Hematopoietic multipotent progenitor cell treated with erythropoietin and hydrocortisone succinate and interleukin-3 and kit ligand, for 17 days (in vitro differentiated cells): ENCODE results near the gene COTL1.

Experiments used
- DNase-seq: peaks from one replicate; pipeline ENCODE4 v3.0.0-alpha.2; 2015; ENCODE audit warnings: low spot score

The COTL1 gene

DNA sequence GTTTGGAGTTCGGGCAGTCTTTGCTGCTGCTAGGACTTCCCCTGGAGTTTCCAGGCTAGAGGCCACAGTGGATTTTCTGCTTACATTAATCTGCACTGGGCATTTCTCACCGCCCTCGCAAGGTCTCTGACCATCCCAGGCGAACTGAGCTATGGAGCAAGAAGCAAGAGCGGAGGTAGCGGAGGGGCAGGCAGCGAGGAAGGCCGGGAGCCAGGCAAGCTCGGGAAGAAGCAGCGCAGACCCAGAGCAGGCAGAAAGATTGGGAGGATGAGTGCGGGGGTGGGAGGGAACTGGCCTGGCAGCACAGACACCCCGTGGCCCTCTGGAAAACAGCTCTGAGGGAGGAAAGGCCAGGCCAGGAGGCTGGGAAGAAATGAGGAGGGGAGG is 3.8 kb downstream of the COTL1 start:
- no peak for DNase-seq

DNA sequence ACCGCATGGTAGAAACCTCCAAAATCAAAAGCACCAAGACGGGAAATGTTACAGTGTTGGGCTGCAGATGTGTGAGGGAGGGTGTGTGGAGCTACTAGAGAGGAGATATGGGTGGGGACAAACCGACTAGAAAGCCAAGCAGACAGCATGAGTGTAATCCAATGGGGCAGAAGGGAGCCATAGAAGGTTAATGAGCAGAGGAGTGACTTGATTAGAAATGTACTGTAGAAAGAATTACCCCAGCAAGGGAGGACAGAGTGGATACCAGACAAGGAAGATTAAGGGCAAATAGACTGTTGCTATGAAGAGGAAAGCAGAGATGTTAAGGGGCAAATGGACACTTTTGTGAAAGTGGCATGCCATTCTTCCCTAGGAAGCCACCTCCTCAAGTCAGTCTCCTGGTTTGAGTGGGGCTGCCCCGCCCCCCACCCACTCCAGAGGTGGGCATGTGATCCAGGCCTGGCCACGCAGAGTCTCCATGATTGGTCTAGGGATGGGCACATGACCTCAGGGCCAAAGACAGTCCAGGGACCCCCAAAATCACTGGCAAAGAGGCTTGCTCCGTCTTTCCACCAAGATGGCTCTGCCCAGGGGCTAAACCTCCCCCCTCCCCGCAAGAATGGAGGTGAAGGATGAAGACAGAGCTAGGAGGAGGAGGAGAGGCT is 4.3 kb downstream of the COTL1 start:
- no peak for DNase-seq

DNA sequence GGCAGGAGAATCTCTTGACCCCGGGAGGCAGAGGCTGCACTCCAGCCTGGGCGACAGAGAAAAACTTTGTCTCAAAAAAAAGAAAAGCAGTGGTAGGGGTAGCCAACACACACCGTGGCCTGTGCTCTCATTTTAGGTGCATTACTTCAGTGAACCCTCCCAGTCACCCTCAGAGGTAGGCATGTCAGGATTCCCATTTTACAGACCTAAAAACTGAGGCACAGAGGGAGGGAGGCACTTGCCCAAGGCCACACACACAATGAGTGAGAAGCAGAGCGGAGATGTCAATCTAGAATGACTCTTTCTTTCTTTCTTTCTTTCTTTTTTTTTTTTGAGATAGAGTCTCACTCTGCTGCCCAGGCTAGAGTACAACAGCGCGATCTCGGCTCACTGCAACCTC is 5.2 kb downstream of the COTL1 start:
- no peak for DNase-seq

DNA sequence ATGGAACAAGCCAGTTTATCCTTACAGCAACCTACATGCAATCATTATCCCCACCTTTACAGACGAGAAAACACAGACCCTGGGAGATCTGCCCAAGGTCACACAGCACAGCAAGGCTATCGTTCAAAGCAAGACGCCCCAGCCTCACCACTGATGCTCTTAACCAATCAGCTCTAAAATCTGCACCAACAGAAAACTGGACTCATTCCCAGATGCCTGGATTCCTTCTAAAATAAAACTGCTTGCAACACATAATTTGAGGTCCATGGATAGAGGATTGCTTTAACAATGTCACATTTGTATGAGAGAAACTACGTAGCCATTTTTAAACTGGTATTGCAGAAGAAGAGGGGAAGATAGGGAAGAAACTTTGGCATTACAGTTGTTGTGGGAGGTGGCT is 6.8 kb downstream of the COTL1 start:
- no peak for DNase-seq

DNA sequence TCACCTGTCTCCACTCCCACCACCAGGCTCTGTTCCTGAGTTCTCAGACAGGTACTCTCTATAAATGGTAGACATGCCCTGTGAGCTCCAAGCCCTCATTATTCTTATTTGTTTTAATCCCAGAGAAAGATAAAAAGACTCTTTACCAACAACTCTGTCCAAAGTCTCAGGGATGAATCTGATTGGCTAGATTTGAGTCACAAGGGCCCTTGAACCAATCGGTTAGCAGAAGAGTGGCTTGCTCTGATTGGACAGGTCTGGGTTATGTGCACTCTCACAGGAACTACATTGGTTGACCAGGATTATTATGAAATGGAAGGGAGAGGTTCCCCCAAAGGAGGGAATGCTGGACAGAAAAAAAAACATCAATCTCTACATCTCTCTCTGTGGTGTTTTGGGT is 7.5 kb downstream of the COTL1 start:
- DNase-seq = no peak

DNA sequence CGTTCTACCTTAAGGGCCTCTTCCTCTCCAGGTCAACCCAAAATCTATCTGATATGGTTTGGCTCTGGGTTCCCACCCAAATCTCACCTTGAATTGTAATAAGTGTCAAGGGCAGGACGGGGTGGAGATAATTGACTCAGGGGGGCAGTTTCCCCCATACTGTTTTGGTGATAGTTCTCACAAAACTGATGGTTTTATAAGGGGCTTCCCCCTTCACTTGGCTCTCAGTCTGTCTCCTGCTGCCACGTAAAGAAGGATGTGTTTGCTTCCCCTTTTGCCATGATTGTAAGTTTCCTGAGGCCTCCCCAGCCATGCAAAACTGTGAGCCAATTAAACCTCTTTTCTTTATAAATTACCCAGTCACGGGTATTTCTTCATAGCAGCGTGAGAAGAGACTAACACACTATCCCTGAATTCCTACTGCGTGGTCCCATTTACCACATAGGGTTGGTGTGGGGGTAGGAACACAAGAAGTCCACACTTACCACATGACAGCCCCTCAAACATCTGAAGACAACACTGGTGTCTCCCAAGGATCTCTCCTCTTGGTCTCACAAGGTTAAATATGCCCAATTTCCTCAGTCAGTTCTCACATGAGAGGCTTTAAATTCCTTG is 8.2 kb downstream of the COTL1 start:
- DNase-seq = no peak

DNA sequence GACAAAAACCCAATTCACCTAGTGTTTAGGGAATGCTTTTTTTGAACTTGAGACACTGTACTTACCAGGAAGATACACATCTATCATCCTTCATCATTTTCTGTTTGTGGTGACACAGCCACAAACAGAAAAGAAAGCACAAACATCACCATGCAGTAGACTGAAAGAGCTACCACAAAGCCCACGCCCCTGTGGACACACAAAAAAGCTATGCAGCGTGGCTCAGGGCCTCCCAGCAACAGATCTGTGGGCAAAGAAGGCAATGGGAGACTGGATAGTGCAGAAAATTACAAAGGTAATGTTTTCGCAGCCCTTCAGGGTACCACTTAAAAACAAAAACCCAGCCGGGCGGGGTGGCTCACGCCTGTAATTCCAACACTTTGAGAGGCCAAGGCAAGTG is 9.6 kb downstream of the COTL1 start:
- no peak for DNase-seq

DNA sequence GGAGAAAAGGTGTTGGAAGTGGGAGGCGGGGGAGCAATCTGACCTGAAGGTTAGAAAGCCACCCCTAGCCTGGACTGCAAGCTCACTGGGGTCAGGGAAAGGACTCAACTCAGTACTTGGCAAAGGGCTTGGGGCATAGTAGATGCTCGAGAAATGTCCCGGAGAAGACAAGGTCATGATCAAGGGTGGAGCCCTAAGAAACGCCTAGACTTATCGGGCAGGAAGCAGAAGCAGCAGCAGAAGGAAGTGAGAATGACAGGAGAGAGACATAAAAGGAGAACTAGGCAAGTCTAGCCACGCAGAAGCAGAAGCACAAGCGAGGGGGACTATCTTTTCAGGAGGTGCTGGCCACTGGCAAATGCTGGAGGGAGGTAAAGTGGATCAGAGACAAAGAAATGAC is 10.2 kb downstream of the COTL1 start:
- DNase-seq = no peak

DNA sequence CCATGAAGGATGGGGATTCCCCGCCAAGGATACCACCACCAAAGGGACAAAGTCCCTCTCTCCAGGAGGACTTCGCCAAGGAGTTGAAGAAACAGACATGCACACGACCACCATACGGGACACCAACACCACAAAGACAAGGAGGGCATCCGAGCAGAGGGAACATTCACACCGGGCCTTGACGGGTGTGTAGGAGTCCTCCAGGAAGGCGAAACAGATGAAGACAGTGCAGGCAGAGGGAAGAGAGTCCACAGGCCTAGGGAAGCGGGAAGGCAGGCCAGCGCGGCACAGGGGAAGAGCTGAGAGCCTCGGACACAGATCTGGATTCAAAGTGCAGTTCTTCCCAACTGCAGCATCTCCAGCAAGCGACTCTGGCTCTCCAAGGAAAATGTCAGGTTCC is 10.8 kb downstream of the COTL1 start:
- DNase-seq = no peak

DNA sequence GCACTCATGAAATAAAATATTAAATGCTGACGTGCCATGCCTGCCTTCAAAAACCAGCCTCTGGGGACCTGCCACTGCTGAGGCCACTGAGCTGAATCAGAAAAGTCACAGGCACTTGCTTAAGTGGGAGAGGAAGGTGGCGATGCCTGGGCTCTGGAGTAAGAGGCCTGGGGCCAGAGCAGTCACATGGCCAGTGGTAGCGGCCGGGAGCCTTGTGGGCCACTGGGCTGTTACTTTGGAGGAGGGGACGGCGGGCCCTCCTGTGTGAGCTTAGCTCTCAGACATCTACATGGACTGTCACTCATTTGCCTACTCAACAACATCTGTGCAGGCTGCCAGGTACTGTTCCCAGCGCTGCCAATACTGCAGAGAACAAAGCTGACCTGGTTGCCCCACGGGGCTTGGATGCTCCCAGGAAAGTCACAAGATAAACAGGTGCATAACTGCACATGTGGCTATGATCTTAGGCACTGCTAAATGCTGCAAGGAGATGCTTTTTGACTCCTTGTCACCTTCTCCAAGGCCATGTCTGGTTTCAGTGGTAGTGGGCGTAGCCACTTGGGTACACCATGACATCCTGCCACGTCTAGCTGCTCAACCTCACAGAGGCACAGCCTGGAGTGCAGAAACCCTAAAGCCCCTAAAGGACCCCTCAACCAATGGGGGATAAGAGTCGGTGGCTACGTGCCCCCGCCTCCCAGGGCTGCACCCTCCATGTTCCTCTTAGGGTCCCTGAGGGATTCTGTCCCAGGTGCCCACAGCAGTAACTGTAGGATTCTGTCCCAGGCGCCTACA is 11.6 kb downstream of the COTL1 start:
- DNase-seq = no peak

DNA sequence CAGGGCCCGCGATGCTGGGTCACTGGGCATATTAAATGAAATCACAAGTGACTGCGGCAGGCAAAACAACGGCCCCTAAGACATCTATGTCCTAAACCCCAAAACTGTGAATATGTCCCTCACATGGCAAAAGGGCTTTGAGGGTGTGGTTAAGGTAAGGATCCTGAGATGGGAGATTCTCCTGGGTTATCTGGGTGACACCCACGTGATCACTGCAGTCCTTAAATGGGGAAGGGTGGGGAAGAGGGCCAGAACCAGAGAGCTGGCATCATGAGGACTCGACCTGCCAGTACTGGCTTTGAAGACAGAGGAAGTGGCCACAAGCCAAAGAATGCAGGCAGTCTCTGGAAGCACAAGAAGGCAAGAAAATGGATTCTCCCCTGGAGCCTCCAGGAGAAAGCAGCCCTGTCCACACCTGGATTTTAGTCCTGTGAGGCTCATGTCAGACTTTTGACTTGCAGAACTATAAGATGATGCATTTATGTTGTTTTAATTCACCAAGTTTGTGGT is 12.5 kb downstream of the COTL1 start:
- DNase-seq = no peak

DNA sequence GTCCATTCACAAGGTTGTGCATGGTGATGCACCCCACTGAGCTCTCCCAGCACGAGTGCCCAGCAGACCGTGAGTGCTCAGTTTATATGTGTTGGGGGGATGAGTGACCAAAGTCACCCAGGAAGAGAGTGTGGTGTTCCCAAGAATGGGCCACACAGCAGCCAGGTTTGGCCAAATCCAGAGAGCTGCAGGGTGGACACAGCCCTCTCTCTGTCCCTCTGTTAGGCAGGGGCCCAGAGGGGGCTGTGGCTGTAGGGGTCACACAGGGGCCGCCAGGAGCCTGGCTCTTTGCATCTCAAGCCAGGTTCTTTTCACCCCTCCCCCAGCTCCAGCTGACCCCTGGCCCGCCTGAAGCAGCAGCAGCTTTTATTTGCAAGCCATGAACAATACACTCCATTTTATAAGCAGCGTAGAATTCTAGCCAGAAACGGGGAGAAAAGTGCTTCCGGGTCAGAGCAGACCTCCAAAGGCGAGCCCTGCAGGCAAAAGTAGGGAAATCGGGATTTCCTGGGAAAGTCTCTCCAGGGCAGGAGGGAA is 13.3 kb downstream of the COTL1 start:
- DNase-seq = no peak

DNA sequence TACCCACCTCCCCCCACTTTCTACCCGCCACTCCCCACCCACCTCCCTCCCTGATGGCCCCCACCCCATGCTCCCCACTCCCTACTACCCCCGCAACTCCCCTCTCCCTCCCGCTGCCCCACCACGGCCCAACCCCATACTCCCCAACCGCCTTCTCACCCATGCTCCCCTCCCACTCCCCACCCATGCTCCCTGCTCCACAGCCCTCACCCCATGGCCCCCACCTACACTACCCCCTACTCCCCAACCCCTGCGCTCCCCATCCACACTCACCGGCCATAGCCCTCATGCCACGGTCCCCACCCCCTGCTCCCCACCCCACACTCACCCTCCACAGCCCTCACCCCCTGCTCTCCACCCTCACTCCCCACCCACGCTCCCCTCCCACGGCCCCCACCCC is 13.9 kb downstream of the COTL1 start:
- no peak for DNase-seq

DNA sequence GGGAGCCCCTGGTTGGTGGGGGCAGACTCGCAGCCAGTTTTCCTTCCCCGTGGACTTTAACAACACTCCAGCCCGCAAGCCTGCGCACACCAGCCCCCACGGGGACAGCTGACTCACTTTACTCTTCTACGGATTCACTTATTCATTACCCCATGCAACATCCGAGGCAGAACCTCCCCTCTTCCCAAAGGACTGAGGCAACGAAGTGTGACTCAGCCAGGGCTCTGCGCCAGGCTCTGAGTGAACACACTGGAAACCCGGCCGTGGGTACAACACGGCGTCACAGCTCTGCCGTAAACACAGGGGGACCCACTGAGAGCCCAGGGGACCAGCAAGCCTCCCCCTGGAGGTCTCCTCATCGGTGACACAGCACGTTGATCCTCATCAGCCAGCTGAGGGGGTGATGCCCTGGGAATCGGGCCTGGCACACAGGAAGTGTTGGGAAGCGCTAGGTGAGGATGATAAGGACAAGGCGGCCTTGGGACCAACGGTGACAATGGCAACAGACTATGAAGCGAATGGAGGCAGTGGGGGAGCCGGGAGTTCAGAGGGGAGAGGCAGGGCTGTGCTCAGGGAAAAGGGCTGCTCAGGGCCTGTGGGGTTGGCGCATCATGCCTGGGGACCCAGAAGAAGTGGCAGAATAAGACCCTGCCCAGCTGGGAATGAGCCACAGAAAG is 14.6 kb downstream of the COTL1 start:
- DNase-seq = no peak

DNA sequence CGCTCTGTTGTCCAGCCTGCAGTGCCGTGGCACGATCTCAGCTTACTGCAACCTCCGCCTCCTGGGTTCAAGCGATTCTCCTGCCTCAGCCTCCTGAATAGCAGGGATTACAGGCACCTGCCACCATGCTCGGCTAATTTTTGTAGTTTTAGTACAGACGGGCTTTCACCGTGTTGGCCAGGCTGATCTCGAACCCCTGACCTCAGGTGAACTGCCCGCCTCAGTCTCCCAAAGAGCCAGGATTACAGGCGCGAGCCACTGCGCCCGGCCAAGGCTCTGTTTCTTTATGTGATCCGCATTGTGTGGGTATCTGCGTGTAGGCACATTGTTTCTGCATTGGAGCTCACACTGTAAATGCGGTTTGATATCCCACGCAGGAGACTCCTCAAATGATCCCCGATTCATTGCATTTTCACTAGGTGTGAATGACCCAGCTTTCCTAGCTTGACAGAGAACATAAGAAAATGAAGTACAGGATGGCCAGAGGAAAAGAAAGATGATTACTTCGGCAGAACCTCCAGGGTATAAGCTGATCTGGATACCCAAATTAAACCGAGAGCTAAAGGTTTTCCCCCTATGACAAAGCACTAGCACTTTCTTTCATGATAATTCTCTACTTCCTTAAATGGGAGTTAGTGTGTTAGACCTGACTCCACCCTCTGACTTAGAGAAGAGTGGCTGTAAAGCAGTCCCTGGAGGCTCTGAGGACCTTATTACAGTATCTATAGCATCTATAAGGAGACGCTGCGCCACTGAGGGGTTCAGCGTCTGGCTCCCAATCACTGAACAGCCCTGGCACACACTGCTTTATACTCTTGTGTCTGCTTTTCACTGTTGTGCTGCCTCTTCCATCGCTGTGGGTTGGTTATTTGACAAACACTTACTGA is 17.3 kb downstream of the COTL1 start:
- DNase-seq = no peak

DNA sequence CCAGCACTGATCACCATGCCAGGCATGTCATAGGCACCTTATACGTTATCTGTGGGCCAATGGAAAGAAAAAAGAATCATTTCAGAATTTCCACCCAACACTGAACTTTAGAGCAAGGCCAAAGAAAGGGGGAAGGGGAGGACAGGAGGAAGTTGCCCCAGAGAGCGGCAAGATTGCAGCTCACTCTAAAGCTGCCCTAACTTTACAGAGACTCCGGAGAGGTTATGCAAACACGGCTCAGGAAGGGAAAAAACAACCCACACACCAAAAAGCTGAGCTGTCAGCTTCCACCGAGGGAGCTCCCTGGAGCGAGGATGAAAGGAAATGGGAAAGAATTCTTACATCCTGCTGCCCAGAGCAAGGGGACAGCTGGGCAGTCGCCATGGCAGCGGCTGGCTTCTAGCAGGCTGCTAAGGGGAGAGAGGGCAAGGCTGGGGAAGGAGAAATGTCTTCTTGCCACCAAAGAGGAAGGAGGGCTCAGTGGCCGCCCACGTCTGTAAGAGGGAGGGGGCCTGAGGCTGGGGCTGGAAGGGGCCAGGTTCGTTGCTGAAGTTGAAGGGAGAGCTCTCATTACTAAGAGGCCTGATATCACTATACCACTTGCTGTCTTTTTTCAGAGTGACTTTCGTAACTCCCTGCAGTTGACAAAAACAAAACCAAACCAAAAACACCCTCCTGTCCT is 18.2 kb downstream of the COTL1 start:
- DNase-seq = no peak

DNA sequence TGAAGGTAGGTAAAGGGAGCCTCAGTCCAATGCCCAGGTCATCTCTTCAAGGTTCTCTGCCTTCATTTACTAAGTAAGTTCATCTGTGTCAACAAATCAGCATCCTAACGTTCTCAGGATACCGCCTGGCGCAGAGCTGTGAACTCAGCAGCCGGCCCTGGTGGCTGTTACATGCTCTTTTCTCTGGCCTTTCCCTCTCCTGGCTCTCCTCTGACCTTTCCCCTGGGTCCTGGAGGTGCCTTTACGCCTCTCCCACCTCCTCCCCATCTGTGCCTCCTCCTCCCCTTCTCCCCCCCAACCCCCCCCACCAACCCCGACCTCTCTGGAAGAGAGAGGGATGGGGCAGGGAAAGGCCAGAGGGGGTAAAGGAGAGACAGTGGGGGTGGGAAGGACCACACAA is 19.5 kb downstream of the COTL1 start:
- DNase-seq = no peak

DNA sequence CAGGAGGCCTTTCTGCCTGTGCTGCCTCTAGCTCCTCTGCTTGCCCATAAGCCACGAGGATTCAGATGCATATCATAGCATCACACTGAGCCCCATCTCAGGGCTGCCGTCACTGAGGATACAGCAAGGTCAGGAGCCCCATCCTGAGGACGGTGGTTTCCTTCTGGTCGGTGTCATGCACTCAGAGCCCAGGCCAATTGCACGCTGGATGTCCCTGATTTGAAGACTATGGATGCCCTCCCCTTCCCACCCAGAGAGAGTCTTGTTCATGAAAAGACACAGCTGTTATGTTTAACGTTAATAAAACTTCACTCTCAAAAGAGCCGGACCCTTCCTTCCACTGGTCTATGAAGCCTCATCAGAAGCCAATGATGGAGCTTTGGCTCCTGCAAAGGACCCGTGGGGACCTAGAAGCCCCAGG is 19.9 kb downstream of the COTL1 start:
- no peak for DNase-seq

DNA sequence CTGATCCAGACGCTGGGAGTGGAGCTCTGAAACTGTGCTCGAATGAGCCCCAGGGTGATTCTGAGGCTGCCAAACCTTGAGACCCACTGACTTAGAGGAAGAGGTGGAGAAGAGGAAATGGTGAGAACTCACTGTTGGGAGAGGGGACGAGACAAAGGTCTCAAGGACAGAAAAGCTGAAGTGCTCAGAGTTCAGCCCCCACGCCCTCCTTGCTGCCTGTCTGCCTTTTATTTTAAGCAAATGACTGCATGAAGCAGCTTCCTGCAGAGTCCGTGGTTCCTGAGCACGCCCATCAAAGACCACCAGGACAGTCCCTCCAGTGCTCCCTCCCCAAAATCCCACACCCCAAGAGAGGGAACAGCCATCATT is 20.4 kb downstream of the COTL1 start:
- DNase-seq = no peak

DNA sequence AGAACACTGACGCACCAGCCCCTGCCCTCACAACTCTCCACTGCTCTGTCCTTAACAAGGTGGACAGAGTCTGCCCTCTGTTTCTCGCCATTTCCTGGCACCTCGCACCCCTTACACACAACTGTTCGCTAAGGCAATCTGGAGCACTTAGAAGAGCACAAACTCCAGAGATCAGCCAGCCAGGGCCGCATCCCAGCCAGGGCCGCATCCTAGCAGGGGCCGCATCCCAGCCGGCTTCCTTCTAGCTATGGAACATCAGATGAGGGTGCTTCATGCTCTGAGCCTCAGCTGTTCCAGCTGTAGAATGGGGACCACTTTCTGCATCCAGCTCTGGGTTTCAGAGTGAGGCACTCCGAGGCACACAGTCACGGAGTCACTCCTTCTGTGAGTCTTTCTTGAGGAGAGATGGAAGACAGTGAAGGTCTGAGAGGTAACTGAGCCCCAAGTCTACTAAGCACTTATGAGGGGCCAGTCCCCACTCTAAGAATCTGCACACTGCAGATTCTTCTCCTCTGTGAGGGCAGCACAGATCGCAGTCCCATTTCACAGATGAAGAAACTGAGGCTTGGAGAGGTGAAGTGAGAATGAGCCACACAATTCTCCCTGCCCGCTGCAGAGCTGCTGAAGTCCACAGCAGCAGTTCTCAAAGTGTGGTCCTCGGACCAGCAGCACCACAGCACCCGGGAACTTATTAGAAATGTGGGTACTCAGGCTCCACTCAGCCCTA is 20.9 kb downstream of the COTL1 start:
- DNase-seq = no peak
